SKM-1 treated with dmso at 0.1 percent for 144 hours (cell line): ENCODE measurements around the gene SINHCAF.

Source experiments
- DNase-seq: peaks from one replicate; lab custom pipeline; 2025; ENCODE audit not compliant: unreplicated experiment; lab: John Stamatoyannopoulos, UW

The SINHCAF gene

GRCh38 chr12:31337952-31338351, 12.0 kb upstream of the SINHCAF start:
- DNase-seq, result no peak

- DNase-seq, result no peak
Measured at GRCh38 chr12:31331242-31331641, 5.3 kb upstream of the SINHCAF start.

- DNase-seq, result no peak
Measured at GRCh38 chr12:31326736-31327659, 1.0 kb upstream of the SINHCAF start.

GRCh38 chr12:31325524-31325875, 450 bp downstream of the SINHCAF start:
- no peak for DNase-seq

GRCh38 chr12:31324845-31325523, 966 bp downstream of the SINHCAF start:
- DNase-seq, result no peak

GRCh38 chr12:31324116-31324844, 1.7 kb downstream of the SINHCAF start:
- DNase-seq, result no peak

- DNase-seq, result no peak
Measured at GRCh38 chr12:31323391-31324115, 2.4 kb downstream of the SINHCAF start.

GRCh38 chr12:31322801-31323207, 3.1 kb downstream of the SINHCAF start:
- no peak for DNase-seq

- no peak for DNase-seq
Measured at GRCh38 chr12:31321897-31322228, 4.1 kb downstream of the SINHCAF start.

GRCh38 chr12:31321186-31321896, 4.6 kb downstream of the SINHCAF start:
- DNase-seq, result no peak

- DNase-seq, result no peak
Measured at GRCh38 chr12:31318657-31319269, 7.2 kb downstream of the SINHCAF start.

- DNase-seq, result no peak
Measured at GRCh38 chr12:31317471-31318395, 8.2 kb downstream of the SINHCAF start.

GRCh38 chr12:31316891-31317290, 9.1 kb downstream of the SINHCAF start:
- no peak for DNase-seq

GRCh38 chr12:31315784-31316465, 10.0 kb downstream of the SINHCAF start:
- no peak for DNase-seq

- DNase-seq, result no peak
Measured at GRCh38 chr12:31315044-31315715, 10.8 kb downstream of the SINHCAF start.

GRCh38 chr12:31312431-31312830, 13.5 kb downstream of the SINHCAF start:
- DNase-seq, result no peak

- no peak for DNase-seq
Measured at GRCh38 chr12:31311634-31312258, 14.2 kb downstream of the SINHCAF start.
